RPMI8226 (cell line): ENCODE data around the gene ANKRD44.

Source experiments
- DNase-seq: peaks from one replicate; pipeline ENCODE4 v3.0.0-alpha.2; 2015

The ANKRD44 gene

GRCh38 chr2:197101519-197101918 lies 209.1 kb downstream of the ANKRD44 start:
- DNase-seq: no peak

- no peak for DNase-seq
Measured at GRCh38 chr2:197097578-197098366, 212.8 kb downstream of the ANKRD44 start.

- DNase-seq: no peak
Measured at GRCh38 chr2:197096649-197097048, 213.9 kb downstream of the ANKRD44 start.

GRCh38 chr2:197092431-197092830 lies 218.1 kb downstream of the ANKRD44 start:
- no peak for DNase-seq

GRCh38 chr2:197090742-197091367 lies 219.7 kb downstream of the ANKRD44 start:
- DNase-seq: no peak

- no peak for DNase-seq
Measured at GRCh38 chr2:197089655-197090054, 220.9 kb downstream of the ANKRD44 start.

GRCh38 chr2:197088694-197089093 lies 221.9 kb downstream of the ANKRD44 start:
- no peak for DNase-seq

GRCh38 chr2:197086500-197086899 lies 224.1 kb downstream of the ANKRD44 start:
- no peak for DNase-seq

GRCh38 chr2:197085665-197086064 lies 224.9 kb downstream of the ANKRD44 start:
- DNase-seq: no peak

- no peak for DNase-seq
Measured at GRCh38 chr2:197081294-197081693, 229.3 kb downstream of the ANKRD44 start.

GRCh38 chr2:197080578-197081216 lies 229.9 kb downstream of the ANKRD44 start:
- no peak for DNase-seq

- DNase-seq: no peak
Measured at GRCh38 chr2:197079832-197080555, 230.6 kb downstream of the ANKRD44 start.

- DNase-seq: no peak
Measured at GRCh38 chr2:197079414-197079813, 231.2 kb downstream of the ANKRD44 start.

GRCh38 chr2:197078535-197078934 lies 232.0 kb downstream of the ANKRD44 start:
- no peak for DNase-seq

GRCh38 chr2:197077336-197077735 lies 233.2 kb downstream of the ANKRD44 start:
- DNase-seq: no peak

- no peak for DNase-seq
Measured at GRCh38 chr2:197076652-197077051, 233.9 kb downstream of the ANKRD44 start.

- DNase-seq: peak; percentile 16
Measured at GRCh38 chr2:197075754-197076337, 234.7 kb downstream of the ANKRD44 start.

- DNase-seq: no peak
Measured at GRCh38 chr2:197075281-197075680, 235.3 kb downstream of the ANKRD44 start.

GRCh38 chr2:197073701-197074433 lies 236.7 kb downstream of the ANKRD44 start:
- DNase-seq: no peak

- no peak for DNase-seq
Measured at GRCh38 chr2:197073270-197073669, 237.3 kb downstream of the ANKRD44 start.

GRCh38 chr2:197072533-197072932 lies 238.0 kb downstream of the ANKRD44 start:
- no peak for DNase-seq

- no peak for DNase-seq
Measured at GRCh38 chr2:197071790-197072436, 238.7 kb downstream of the ANKRD44 start.
